HepG2 (cell line): ENCODE results near the gene XXYLT1. TPM values are rescaled to one million over a fixed set of nuclear protein-coding genes. Genes with fewer than 3 reads are reported as not detected.

Experiments
- ATAC-seq: fragments of 200-7000 bp; cut with Tn5 transposase; 3 replicates; pipeline ENCODE4 v1.9.1; 2020; ENCODE audit warnings: mild to moderate bottlenecking, moderate library complexity
- BruUV-seq: library from RNA; stranded (reverse); fragments of 400-500 nt; replicated peaks from 2 replicates; lab custom pipeline; 2021; lab: Mats Ljungman, UMichigan
- CTCF ChIA-PET: fragments of 300-600 bp; formaldehyde crosslinking; extraction: SDS; loops from one replicate; lab custom pipeline; 2021; ENCODE audit warnings: low total read pairs, inconsistent platforms, low intra/inter-chr PET ratio; lab: Yijun Ruan, JAX
- POLR2A ChIA-PET: fragments of 350-600 bp; sonication (Branson Sonifier 250); formaldehyde crosslinking; loops from one replicate; lab custom pipeline; 2020; ENCODE audit warnings: antibody characterized with exemption, inconsistent platforms; lab: Yijun Ruan, JAX
- DNase-seq: peaks from one replicate; pipeline ENCODE4 v3.0.0-alpha.2; 2015; ENCODE audit warnings: low spot score
- FAIRE-seq: peaks from 3 replicates; lab custom pipeline; 2011; peaks lifted over from hg19 to GRCh38; lab: Jason Lieb, UNC
- H2AFZ ChIP-seq: one replicate; pipeline ENCODE4 v1.6.1; 2011; ENCODE audit warnings: low read length, inconsistent platforms
- H3K27ac ChIP-seq: fragments of 300-600 bp; 3 replicates; pipeline ENCODE4 v1.8.0; 2011; ENCODE audit warnings: mixed run types, mild to moderate bottlenecking, mixed read lengths, low read length, inconsistent platforms; ENCODE audit not compliant: insufficient read depth; ENCODE audit errors: extremely low read length
- H3K27me3 ChIP-seq, 2 experiments: fragments of 200-600 bp in 1 of 2; 2 replicates in 1 of 2; 3 replicates in 1 of 2; pipeline versions ENCODE4 v1.6.0 to v1.8.0; 2011; ENCODE audit warnings: low read length in 2 of 2, mild to moderate bottlenecking in 2 of 2, moderate library complexity in 2 of 2, inconsistent platforms in 1 of 2; ENCODE audit not compliant: insufficient read depth in 2 of 2, control insufficient read depth in 1 of 2
- H3K36me3 ChIP-seq, 2 experiments: fragments of 200-600 bp in 1 of 2; replicated peaks in 1 of 2; 2 replicates in 1 of 2; 3 replicates in 1 of 2; pipeline versions ENCODE4 v1.5.1 to v1.8.0; 2011; ENCODE audit warnings: low read length in 2 of 2, inconsistent platforms in 1 of 2; ENCODE audit not compliant: insufficient read depth in 2 of 2, control insufficient read depth in 1 of 2
- H3K4me1 ChIP-seq: 2 replicates; pipeline ENCODE4 v1.5.1; 2012; ENCODE audit warnings: low read length, inconsistent platforms; ENCODE audit not compliant: insufficient read depth
- H3K4me2 ChIP-seq: 2 replicates; pipeline ENCODE4 v1.6.0; 2011; ENCODE audit warnings: low read depth, low read length, inconsistent platforms
- H3K4me3 ChIP-seq, 3 experiments: fragments of 200-600 bp in 1 of 3; sonication (generic), shearing (Covaris generic) in 1 of 3; replicated peaks in 1 of 3; 2 replicates each; pipeline ENCODE4 v1.5.1; 2011 to 2016; ENCODE audit warnings: low read length in 3 of 3, inconsistent platforms in 2 of 3, low read depth in 2 of 3, mild to moderate bottlenecking in 2 of 3, control low read depth in 1 of 3, mixed read lengths in 1 of 3; ENCODE audit not compliant: insufficient read depth in 1 of 3
- H3K79me2 ChIP-seq: one replicate; pipeline ENCODE4 v1.6.1; 2011; ENCODE audit warnings: low read length, inconsistent platforms; ENCODE audit not compliant: insufficient read depth
- H3K9ac ChIP-seq: 2 replicates; pipeline ENCODE4 v1.6.0; 2011; ENCODE audit warnings: mild to moderate bottlenecking, low read depth, low read length, inconsistent platforms; ENCODE audit not compliant: insufficient read depth
- H3K9me3 ChIP-seq: 2 replicates; pipeline ENCODE4 v1.5.1; 2012; ENCODE audit warnings: mild to moderate bottlenecking, low read length
- H4K20me1 ChIP-seq: 2 replicates; pipeline ENCODE4 v1.6.0; 2011; ENCODE audit warnings: inconsistent platforms, mild to moderate bottlenecking, low read length, moderate library complexity; ENCODE audit not compliant: insufficient read depth
- KMT2A ChIP-seq: sonication (generic); formaldehyde crosslinking; IDR thresholded peaks from 2 replicates; pipeline ENCODE4 v1.4.0; 2020; ENCODE audit warnings: missing genetic modification reagents
- RNF2 ChIP-seq: fragments of 450-650 bp; conservative IDR thresholded peaks from 2 replicates; pipeline ENCODE4 v1.6.1; 2016; ENCODE audit warnings: low read depth
- ZNF619 ChIP-seq: sonication (generic); formaldehyde crosslinking; IDR thresholded peaks from 2 replicates; pipeline ENCODE4 v1.4.0; 2020; ENCODE audit warnings: mild to moderate bottlenecking, missing genetic modification reagents
- WGBS: methylation state at CpG from one replicate; pipeline ENCODE4 v1.1.6; 2017; ENCODE audit warnings: low lambda C conversion rate; 5-methylcytosine and 5-hydroxymethylcytosine counted together
- in situ Hi-C: cut with HindIII; loops from 2 replicates; pipeline ENCODE4 v1.10.0; 2017; ENCODE audit warnings: low pct_unique_long_range_greater_than_20kb; ENCODE audit not compliant: extremely low pct_ligation_motif_present
- intact Hi-C: fragments of 100-400 bp; cut with micrococcal nuclease; formaldehyde crosslinking; loops from one replicate; pipeline ENCODE4 v1.10.0; 2022; ENCODE audit not compliant: unreplicated experiment
- polyA plus RNA-seq, 8 experiments: library from polyadenylated mRNA; depleted of rRNA in 3 of 8; stranded (reverse) in 7 of 8; unstranded in 1 of 8; fragments of >200 nt; fragmentation: Illumina TruSeq in 4 of 8; extraction: Trizol in 4 of 8; gene quantifications; 2 replicates each; pipeline versions ENCODE4 v1.2.1 to v1.2.3, GENCODE V29; 2011 to 2016; ENCODE audit warnings: low read depth in 4 of 8, missing spikeins in 1 of 8, mixed read lengths in 1 of 8; ENCODE audit not compliant: insufficient read depth in 1 of 8
- total RNA-seq, 5 experiments: library from RNA; depleted of rRNA; stranded (reverse); fragments of >200 nt; fragmentation: Illumina TruSeq; extraction: Trizol; gene quantifications; 2 replicates each; pipeline ENCODE4 v1.2.3, GENCODE V29; 2016; ENCODE audit warnings: low read depth in 1 of 5
- TF ChIP-seq, protein P1 (sequence below): sonication (generic); formaldehyde crosslinking; IDR thresholded peaks from 2 replicates; pipeline ENCODE4 v1.8.1; 2023; ENCODE audit warnings: mild to moderate bottlenecking, missing genetic modification reagents
- TF ChIP-seq, protein P2 (sequence below): sonication (generic); formaldehyde crosslinking; IDR thresholded peaks from 2 replicates; pipeline ENCODE4 v1.4.0; 2020; ENCODE audit warnings: missing genetic modification reagents, borderline replicate concordance
- TF ChIP-seq, protein P3 (sequence below): sonication (generic); formaldehyde crosslinking; IDR thresholded peaks from 2 replicates; pipeline ENCODE4 v1.4.0; 2020; ENCODE audit warnings: mild to moderate bottlenecking, missing genetic modification reagents

XXYLT1 gene
- total and polyA plus RNA-seq, 2 of the 13 experiments (the other 11 are each of a cell fraction or from before 2014, with no cell fraction given) = 17.7 to 19.0 TPM

DNA sequence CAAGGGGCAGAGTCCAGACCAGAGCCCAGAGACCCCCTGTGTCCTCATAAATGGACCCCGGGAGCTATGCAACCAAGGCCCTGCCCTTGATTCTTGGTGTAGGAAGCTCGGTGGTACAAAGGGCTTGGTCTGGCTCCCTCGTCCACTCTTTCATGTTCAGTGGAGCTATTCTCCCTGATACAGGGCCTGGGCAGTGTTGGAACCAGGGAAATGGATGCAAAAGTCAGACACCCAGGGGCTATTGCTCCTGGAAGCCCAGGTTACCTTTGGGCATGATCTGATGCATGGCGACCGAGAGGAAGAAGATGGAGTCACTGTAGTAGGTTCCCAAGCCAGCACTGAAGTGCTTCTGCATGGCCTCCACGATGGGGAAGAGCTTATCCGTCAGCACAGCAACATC, 44.5 kb downstream of the XXYLT1 start:
- peaks cover 11% of the 10 kb centered on the region for H3K4me1 ChIP-seq
- WGBS = 97% methylated on average over 6 of the region's 7 CpGs
- no peak overlapping the region for H2AFZ ChIP-seq
- in situ Hi-C loops (no loop called here), intact Hi-C loops (no loop called here)
- H3K4me3 ChIP-seq = no peak overlapping the region
- ChIA-PET CTCF (no interaction called here), POLR2A (interaction anchor here (1.1 kb wide), 1 partner anchor 72 kb away, joined by 4 read pairs; no protein-coding TSS in a partner anchor)
- ATAC-seq (no peak), DNase-seq (no peak), FAIRE-seq (no peak)
- H3K27me3 ChIP-seq = no peaks in the 10 kb centered on the region
- H3K27ac ChIP-seq = no peak overlapping the region
- no peak overlapping the region for H3K4me2 ChIP-seq
- H3K9ac ChIP-seq = no peak overlapping the region
- no peaks in the 10 kb centered on the region for H4K20me1 ChIP-seq
- no TSS peak for BruUV-seq
- TF ChIP-seq RNF2 = no peak
- TF ChIP-seq, protein P1, sequence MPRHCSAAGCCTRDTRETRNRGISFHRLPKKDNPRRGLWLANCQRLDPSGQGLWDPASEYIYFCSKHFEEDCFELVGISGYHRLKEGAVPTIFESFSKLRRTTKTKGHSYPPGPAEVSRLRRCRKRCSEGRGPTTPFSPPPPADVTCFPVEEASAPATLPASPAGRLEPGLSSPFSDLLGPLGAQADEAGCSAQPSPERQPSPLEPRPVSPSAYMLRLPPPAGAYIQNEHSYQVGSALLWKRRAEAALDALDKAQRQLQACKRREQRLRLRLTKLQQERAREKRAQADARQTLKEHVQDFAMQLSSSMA (CRISPR knock-in tag) = 0 out of 2 replicates have a peak, but pooled peaks have one; percentile 26
- no peak for TF ChIP-seq KMT2A (CRISPR knock-in tag)
- TF ChIP-seq, protein P2, sequence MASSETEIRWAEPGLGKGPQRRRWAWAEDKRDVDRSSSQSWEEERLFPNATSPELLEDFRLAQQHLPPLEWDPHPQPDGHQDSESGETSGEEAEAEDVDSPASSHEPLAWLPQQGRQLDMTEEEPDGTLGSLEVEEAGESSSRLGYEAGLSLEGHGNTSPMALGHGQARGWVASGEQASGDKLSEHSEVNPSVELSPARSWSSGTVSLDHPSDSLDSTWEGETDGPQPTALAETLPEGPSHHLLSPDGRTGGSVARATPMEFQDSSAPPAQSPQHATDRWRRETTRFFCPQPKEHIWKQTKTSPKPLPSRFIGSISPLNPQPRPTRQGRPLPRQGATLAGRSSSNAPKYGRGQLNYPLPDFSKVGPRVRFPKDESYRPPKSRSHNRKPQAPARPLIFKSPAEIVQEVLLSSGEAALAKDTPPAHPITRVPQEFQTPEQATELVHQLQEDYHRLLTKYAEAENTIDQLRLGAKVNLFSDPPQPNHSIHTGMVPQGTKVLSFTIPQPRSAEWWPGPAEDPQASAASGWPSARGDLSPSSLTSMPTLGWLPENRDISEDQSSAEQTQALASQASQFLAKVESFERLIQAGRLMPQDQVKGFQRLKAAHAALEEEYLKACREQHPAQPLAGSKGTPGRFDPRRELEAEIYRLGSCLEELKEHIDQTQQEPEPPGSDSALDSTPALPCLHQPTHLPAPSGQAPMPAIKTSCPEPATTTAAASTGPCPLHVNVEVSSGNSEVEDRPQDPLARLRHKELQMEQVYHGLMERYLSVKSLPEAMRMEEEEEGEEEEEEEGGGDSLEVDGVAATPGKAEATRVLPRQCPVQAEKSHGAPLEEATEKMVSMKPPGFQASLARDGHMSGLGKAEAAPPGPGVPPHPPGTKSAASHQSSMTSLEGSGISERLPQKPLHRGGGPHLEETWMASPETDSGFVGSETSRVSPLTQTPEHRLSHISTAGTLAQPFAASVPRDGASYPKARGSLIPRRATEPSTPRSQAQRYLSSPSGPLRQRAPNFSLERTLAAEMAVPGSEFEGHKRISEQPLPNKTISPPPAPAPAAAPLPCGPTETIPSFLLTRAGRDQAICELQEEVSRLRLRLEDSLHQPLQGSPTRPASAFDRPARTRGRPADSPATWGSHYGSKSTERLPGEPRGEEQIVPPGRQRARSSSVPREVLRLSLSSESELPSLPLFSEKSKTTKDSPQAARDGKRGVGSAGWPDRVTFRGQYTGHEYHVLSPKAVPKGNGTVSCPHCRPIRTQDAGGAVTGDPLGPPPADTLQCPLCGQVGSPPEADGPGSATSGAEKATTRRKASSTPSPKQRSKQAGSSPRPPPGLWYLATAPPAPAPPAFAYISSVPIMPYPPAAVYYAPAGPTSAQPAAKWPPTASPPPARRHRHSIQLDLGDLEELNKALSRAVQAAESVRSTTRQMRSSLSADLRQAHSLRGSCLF (CRISPR knock-in tag) = no peak
- TF ChIP-seq ZNF619 (CRISPR knock-in tag) = no peak
- TF ChIP-seq, protein P3, sequence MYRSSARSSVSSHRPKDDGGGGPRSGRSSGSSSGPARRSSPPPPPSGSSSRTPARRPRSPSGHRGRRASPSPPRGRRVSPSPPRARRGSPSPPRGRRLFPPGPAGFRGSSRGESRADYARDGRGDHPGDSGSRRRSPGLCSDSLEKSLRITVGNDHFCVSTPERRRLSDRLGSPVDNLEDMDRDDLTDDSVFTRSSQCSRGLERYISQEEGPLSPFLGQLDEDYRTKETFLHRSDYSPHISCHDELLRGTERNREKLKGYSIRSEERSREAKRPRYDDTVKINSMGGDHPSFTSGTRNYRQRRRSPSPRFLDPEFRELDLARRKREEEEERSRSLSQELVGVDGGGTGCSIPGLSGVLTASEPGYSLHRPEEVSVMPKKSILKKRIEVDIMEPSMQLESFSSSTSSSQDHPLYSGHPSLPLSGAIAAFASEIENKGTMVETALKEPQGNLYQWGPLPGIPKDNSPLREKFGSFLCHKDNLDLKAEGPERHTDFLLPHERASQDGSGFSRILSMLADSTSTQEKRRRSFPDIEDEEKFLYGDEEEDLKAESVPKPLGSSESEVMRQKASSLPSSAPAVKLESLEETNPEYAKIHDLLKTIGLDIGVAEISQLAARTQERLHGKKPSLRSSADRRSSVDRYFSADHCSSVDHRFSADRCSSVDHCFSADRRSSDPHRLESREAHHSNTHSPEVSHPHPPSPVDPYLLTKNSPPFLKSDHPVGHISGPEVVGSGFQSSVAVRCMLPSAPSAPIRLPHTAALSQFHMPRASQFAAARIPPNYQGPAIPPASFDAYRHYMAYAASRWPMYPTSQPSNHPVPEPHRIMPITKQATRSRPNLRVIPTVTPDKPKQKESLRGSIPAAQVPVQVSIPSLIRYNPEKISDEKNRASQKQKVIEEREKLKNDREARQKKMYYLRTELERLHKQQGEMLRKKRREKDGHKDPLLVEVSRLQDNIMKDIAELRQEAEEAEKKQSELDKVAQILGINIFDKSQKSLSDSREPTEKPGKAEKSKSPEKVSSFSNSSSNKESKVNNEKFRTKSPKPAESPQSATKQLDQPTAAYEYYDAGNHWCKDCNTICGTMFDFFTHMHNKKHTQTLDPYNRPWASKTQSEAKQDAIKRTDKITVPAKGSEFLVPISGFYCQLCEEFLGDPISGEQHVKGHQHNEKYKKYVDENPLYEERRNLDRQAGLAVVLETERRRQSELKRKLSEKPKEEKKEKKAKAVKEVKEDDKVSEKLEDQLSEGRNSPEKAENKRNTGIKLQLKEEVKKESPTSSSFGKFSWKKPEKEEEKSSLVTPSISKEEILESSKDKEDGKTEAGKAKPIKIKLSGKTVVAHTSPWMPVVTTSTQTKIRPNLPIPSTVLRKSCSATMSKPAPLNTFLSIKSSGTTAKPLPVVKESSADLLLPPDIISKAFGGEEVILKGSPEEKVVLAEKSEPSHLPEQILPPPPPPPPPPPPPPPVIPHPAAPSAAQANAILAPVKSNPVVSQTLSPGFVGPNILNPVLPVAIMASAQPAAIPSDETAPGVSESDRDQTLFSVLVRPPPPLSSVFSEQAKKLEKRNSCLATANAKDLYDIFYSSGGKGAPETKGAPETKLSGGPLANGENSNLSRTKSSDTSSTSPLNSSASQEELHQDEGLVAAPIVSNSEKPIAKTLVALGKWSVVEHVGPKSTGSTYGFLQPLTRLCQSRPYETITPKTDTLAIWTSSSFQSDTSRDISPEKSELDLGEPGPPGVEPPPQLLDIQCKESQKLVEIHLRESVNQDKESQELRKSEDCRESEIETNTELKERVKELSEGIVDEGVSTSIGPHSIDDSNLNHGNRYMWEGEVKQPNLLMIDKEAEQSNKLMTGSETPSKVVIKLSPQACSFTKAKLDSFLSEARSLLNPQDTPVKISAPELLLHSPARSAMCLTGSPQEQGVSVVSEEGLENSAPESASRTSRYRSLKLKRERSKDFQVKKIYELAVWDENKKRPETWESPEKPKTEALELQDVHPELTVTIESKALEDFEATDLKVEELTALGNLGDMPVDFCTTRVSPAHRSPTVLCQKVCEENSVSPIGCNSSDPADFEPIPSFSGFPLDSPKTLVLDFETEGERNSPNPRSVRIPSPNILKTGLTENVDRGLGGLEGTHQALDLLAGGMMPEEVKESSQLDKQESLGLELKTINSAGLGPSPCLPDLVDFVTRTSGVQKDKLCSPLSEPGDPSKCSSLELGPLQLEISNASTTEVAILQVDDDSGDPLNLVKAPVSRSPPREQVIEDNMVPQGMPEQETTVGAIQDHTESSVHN (CRISPR knock-in tag) = no peak
- H3K36me3 ChIP-seq = peaks cover 3 to 14% of the 10 kb centered on the region in 2 experiments
- no peaks in the 10 kb centered on the region for H3K79me2 ChIP-seq
- no peaks in the 10 kb centered on the region; the same call in 1 of the 2 replicates for H3K9me3 ChIP-seq
